ENCODE results near the gene SORCS2. TPM values are rescaled to one million over a fixed set of nuclear protein-coding genes. Genes with fewer than 3 reads are reported as not detected.

Gene SORCS2
- total and polyA plus RNA-seq, 2 of the 8 experiments (the other 6 are each of a cell fraction or from before 2014, with no cell fraction given), result 0.36 to 1.8 TPM

DNA sequence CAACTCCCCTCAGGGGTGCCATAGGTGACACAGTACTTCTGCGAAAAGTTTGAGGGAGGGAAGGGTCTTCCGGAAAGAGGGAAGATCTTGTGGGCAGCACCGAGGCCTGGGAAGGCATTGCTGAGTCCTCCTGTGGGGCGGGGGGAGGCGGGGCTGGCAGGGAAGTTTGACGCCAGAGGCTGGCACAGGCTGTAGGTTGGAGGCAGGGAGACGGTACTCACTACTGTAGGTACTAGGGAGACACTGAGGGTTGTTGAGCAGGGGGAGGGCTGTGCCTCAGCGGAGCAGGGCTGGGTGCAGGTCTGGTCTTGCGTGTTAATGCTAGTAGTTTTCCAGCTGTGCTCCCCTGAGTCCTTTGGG lies 265.7 kb downstream of the SORCS2 start:
- Histone ChIP-seq H2AK5ac (ENCODE audit: low read depth, low read length) (no peak overlapping the region), H4K20me1 (replicated peaks in 1 of 2; ENCODE audit: control insufficient read depth in 1 of 2, insufficient read depth in 2 of 2, low read length in 2 of 2) (no peaks in the 10 kb centered on the region), H3K4me2 (ENCODE audit: insufficient read depth in 1 of 2, low read depth in 2 of 2, low read length in 2 of 2) (no peak overlapping the region), H3K23ac (ENCODE audit: insufficient read length) (no peak overlapping the region), H3K9ac (replicated peaks in 1 of 4; ENCODE audit: extremely low read depth in 1 of 4, low read depth in 3 of 4, low read length in 3 of 4) (no peak overlapping the region), H3K4ac (replicated peaks; ENCODE audit: insufficient read length, low read depth, low read length) (no peak overlapping the region), H2AFZ (ENCODE audit: low read length) (no peak overlapping the region), H2BK15ac (ENCODE audit: low read length) (no peak overlapping the region), H2BK120ac (replicated peaks; ENCODE audit: low read depth, low read length) (no peak overlapping the region), H3K9me3 (ENCODE audit: insufficient read depth in 2 of 2, low read depth in 1 of 2, low read length in 1 of 2) (no peaks in the 10 kb centered on the region), H3K56ac (replicated peaks; ENCODE audit: insufficient read length, low read depth, low read length) (no peak overlapping the region), H3K18ac (ENCODE audit: extremely low read depth, low read length) (no peak overlapping the region), H3K36me3 (ENCODE audit: control insufficient read depth in 2 of 4, insufficient read depth in 4 of 4, low read length in 3 of 4) (no peaks in the 10 kb centered on the region), H4K91ac (replicated peaks; ENCODE audit: insufficient read length, low read length) (no peak overlapping the region), H2BK12ac (ENCODE audit: low read depth, low read length) (no peak overlapping the region), H4K8ac (ENCODE audit: extremely low read depth, insufficient read depth, low read length) (no peak overlapping the region), H3K27me3 (replicated peaks in 1 of 4; ENCODE audit: control insufficient read depth in 3 of 4, extremely low read depth in 1 of 4, insufficient read depth in 3 of 4, low read length in 3 of 4) (no peaks in the 10 kb centered on the region), H3K14ac (ENCODE audit: insufficient read length) (no peak overlapping the region), H3K23me2 (ENCODE audit: low read depth, low read length) (no peaks in the 10 kb centered on the region), H3K27ac (ENCODE audit: low read depth, low read length) (no peak overlapping the region), H3K4me3 (ENCODE audit: extremely low read depth in 1 of 4, insufficient read depth in 2 of 4, low read depth in 3 of 4, low read length in 4 of 4) (no peak overlapping the region), H3K79me1 (ENCODE audit: low read depth, low read length) (no peaks in the 10 kb centered on the region), H3K4me1 (replicated peaks in 1 of 4; ENCODE audit: control insufficient read depth in 3 of 4, insufficient read depth in 4 of 4, low read length in 3 of 4) (peaks cover 0 to 14% (median 8%) of the 10 kb centered on the region in 4 experiments; a peak in 5 of 7 replicates), H3K79me2 (ENCODE audit: control insufficient read depth in 1 of 2, insufficient read depth in 2 of 2, low read length in 2 of 2) (no peaks in the 10 kb centered on the region), H2BK20ac (ENCODE audit: low read length) (no peak overlapping the region), H4K5ac (ENCODE audit: insufficient read length, low read depth, low read length) (no peak overlapping the region), H2BK5ac (ENCODE audit: low read depth, low read length) (no peak overlapping the region)
- no peak for FAIRE-seq
- no peak for DNase-seq (ENCODE audit: low read depth in 1 of 2, low spot score in 2 of 2)
- TF ChIP-seq FOSL1 (IDR thresholded peaks at IDR 0.05; ENCODE audit: insufficient read depth, low read depth, low read length) (no peak), TBP (IDR thresholded peaks at IDR 0.05; ENCODE audit: low read depth, low read length) (no peak), SRF (IDR thresholded peaks at IDR 0.05; ENCODE audit: low read depth, low read length) (no peak), CTBP2 (IDR thresholded peaks at IDR 0.05; ENCODE audit: borderline replicate concordance, insufficient read depth, insufficient read length, low read length) (no peak), TEAD4 (IDR thresholded peaks at IDR 0.05; ENCODE audit: low read depth, low read length) (no peak), KDM5A (IDR thresholded peaks at IDR 0.05; ENCODE audit: low read length) (no peak), RFX5 (IDR thresholded peaks at IDR 0.05; ENCODE audit: borderline replicate concordance, low read depth, low read length) (no peak)
- TF ChIP-seq, protein P1, sequence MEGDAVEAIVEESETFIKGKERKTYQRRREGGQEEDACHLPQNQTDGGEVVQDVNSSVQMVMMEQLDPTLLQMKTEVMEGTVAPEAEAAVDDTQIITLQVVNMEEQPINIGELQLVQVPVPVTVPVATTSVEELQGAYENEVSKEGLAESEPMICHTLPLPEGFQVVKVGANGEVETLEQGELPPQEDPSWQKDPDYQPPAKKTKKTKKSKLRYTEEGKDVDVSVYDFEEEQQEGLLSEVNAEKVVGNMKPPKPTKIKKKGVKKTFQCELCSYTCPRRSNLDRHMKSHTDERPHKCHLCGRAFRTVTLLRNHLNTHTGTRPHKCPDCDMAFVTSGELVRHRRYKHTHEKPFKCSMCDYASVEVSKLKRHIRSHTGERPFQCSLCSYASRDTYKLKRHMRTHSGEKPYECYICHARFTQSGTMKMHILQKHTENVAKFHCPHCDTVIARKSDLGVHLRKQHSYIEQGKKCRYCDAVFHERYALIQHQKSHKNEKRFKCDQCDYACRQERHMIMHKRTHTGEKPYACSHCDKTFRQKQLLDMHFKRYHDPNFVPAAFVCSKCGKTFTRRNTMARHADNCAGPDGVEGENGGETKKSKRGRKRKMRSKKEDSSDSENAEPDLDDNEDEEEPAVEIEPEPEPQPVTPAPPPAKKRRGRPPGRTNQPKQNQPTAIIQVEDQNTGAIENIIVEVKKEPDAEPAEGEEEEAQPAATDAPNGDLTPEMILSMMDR (IDR thresholded peaks at IDR 0.05; ENCODE audit: control extremely low read depth in 1 of 3, insufficient read depth in 1 of 3, low read depth in 1 of 3, low read length in 3 of 3), result no peak
- POLR2A ChIA-PET (ENCODE audit: partially characterized antibody), result no interaction called here
- CTCF ChIA-PET (ENCODE audit: partially characterized antibody), result interaction anchor here (0.7 kb wide), 1 partner anchor 9 kb away, joined by 3 read pairs; no protein-coding TSS in a partner anchor
- 73% methylated on average over 8 of the region's 9 CpGs; no CpG with 5 or more reads in 1 of the 2 experiments for WGBS, 2 experiments (ENCODE audit: extremely low coverage in 1 of 2, insufficient coverage in 1 of 2, insufficient read length in 1 of 2, insufficient replicate concordance in 2 of 2, low coverage in 1 of 2, low lambda C conversion rate in 2 of 2, missing lambda C conversion rate in 1 of 2)
